Prostate gland (tissue), 2 donors: Measurements from ENCODE around the gene COL5A1.

Source experiments
- CTCF ChIP-seq, 4 experiments: fragments of 200-600 bp in 2 of 4; fragments of 450-650 bp in 2 of 4; sonication (generic) in 2 of 4; IDR thresholded peaks; 1 replicate in 3 of 4; 2 replicates in 1 of 4; pipeline ENCODE4 v1.5.1; 2016 to 2019; ENCODE audit warnings: antibody characterized with exemption in 4 of 4, mild to moderate bottlenecking in 2 of 4, moderate library complexity in 2 of 4
- POLR2A ChIP-seq: fragments of 450-650 bp; IDR thresholded peaks from one replicate; pipeline ENCODE4 v1.6.1; 2016; ENCODE audit warnings: antibody characterized with exemption, mild to moderate bottlenecking

DNA sequence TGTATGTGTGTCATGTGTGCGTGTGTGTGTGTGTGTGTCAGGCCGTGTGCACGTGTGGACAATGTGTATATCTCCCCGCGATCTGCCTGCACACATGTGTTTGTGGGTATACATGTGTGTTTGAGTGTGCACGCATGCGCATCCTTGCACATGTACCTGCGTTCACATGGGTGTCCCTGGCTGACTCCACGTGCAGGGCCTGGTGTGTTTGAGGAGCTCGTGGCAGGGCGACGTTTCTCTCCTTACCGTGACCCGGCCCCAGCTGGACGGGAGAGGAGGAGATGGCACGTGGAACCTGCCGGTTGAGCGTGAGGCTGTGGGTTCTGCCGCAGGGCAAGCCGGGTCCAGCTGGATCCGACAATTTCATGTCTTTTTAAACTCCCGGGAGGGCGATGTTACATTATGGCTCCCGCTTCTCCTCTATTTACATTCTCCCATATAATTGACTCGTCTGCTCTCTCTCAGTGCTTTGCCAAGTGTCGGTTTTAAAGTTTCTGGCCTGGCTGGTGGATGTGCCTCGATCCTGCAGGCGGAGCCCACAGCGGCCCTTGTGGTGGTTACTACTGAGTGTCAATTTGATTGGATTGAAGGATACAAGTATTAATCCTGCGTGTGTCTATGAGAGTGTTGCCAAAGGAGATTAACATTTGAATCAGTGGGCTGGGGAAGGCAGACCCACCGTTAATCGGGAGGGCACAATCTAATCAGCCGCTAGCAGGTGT is 5.9 kb downstream of the COL5A1 start:
- TF ChIP-seq POLR2A (no peak), CTCF (IDR thresholded peaks at IDR 0.05) (no peak)
